ENCODE measurements around the gene UAP1.
A peak's percentile ranks its signal among the peaks of the same experiment; 100 is the strongest.

UAP1 gene

GRCh38 chr1:162557536-162557935, 4.0 kb upstream of the UAP1 start:
- Histone ChIP-seq H3K27ac (ENCODE audit: low read depth, low read length) (no peak overlapping the region), H3K36me3 (ENCODE audit: control insufficient read depth, low read length) (no peaks in the 10 kb centered on the region), H3K79me2 (ENCODE audit: control insufficient read depth, low read length) (peaks cover 10% of the 10 kb centered on the region), H3K4me1 (ENCODE audit: control insufficient read depth, low read length) (peaks cover 14% of the 10 kb centered on the region), H3K9me2 (replicated peaks; ENCODE audit: control insufficient read depth, low read length) (no peaks in the 10 kb centered on the region), H3F3A (ENCODE audit: control insufficient read depth, insufficient read depth) (no peaks in the 10 kb centered on the region), H3K4me2 (ENCODE audit: low read length) (no peak overlapping the region), H3K4me3 (ENCODE audit: low read length) (no peak overlapping the region), H4K20me1 (ENCODE audit: control insufficient read depth, insufficient read depth, low read depth, low read length) (no peaks in the 10 kb centered on the region), H3K9me3 (ENCODE audit: control insufficient read depth, insufficient read depth, low read length) (no peaks in the 10 kb centered on the region), H3K27me3 (ENCODE audit: control insufficient read depth, low read length) (no peaks in the 10 kb centered on the region)
- TF ChIP-seq CTCF (IDR thresholded peaks at IDR 0.05; ENCODE audit: low read depth, low read length, poor library complexity, severe bottlenecking) (no peak), EZH2phosphoT487 (IDR thresholded peaks at IDR 0.05; ENCODE audit: borderline replicate concordance, low read length) (no peak)

GRCh38 chr1:162560303-162561036, 1.1 kb upstream of the UAP1 start:
- peaks cover 38% of the 10 kb centered on the region for H3K79me2 ChIP-seq (ENCODE audit: control insufficient read depth, low read length)
- no peaks in the 10 kb centered on the region for H3K9me2 ChIP-seq (replicated peaks; ENCODE audit: control insufficient read depth, low read length)
- H3K4me3 ChIP-seq (ENCODE audit: low read length) = peak overlapping the region; percentile 95
- no peaks in the 10 kb centered on the region for H3K27me3 ChIP-seq (ENCODE audit: control insufficient read depth, low read length)
- H3K36me3 ChIP-seq (ENCODE audit: control insufficient read depth, low read length) = no peaks in the 10 kb centered on the region
- H3K9me3 ChIP-seq (ENCODE audit: control insufficient read depth, insufficient read depth, low read length) = no peaks in the 10 kb centered on the region
- no peaks in the 10 kb centered on the region for H4K20me1 ChIP-seq (ENCODE audit: control insufficient read depth, insufficient read depth, low read depth, low read length)
- no peaks in the 10 kb centered on the region; the same call in 1 of the 2 replicates for H3F3A ChIP-seq (ENCODE audit: control insufficient read depth, insufficient read depth)
- H3K4me1 ChIP-seq (ENCODE audit: control insufficient read depth, low read length) = peaks cover 16% of the 10 kb centered on the region
- peak overlapping the region; percentile 95 for H3K4me2 ChIP-seq (ENCODE audit: low read length)
- TF ChIP-seq CTCF (IDR thresholded peaks at IDR 0.05; ENCODE audit: low read depth, low read length, poor library complexity, severe bottlenecking) (no peak), EZH2phosphoT487 (IDR thresholded peaks at IDR 0.05; ENCODE audit: borderline replicate concordance, low read length) (no peak)
- H3K27ac ChIP-seq (ENCODE audit: low read depth, low read length) = no peak overlapping the region

GRCh38 chr1:162561037-162561615, 396 bp upstream of the UAP1 start:
- Histone ChIP-seq H3K4me2 (ENCODE audit: low read length) (peak overlapping the region; percentile 95), H3K36me3 (ENCODE audit: control insufficient read depth, low read length) (peaks cover 3% of the 10 kb centered on the region), H3K27me3 (ENCODE audit: control insufficient read depth, low read length) (no peaks in the 10 kb centered on the region), H4K20me1 (ENCODE audit: control insufficient read depth, insufficient read depth, low read depth, low read length) (no peaks in the 10 kb centered on the region), H3K4me3 (ENCODE audit: low read length) (peak overlapping the region; percentile 95), H3K9me3 (ENCODE audit: control insufficient read depth, insufficient read depth, low read length) (no peaks in the 10 kb centered on the region), H3K4me1 (ENCODE audit: control insufficient read depth, low read length) (peaks cover 16% of the 10 kb centered on the region), H3K9me2 (replicated peaks; ENCODE audit: control insufficient read depth, low read length) (no peaks in the 10 kb centered on the region), H3F3A (ENCODE audit: control insufficient read depth, insufficient read depth) (no peaks in the 10 kb centered on the region; the same call in 1 of the 2 replicates), H3K79me2 (ENCODE audit: control insufficient read depth, low read length) (peaks cover 42% of the 10 kb centered on the region), H3K27ac (ENCODE audit: low read depth, low read length) (peak overlapping the region; percentile 33; the same call in 1 of the 2 replicates)
- TF ChIP-seq EZH2phosphoT487 (IDR thresholded peaks at IDR 0.05; ENCODE audit: borderline replicate concordance, low read length) (no peak), CTCF (IDR thresholded peaks at IDR 0.05; ENCODE audit: low read depth, low read length, poor library complexity, severe bottlenecking) (no peak)
